Esophagus squamous epithelium (tissue), 5 donors: ENCODE results near the gene GIT1. TPM values are rescaled to one million over a fixed set of nuclear protein-coding genes. Genes with fewer than 3 reads are reported as not detected.

Experiments
- DNase-seq: peaks from one replicate; lab custom pipeline; 2025; lab: John Stamatoyannopoulos, UW
- H3K27ac ChIP-seq, 4 donors: fragments of 200-600 bp; sonication (generic); one replicate each; pipeline ENCODE4 v1.5.1; 2016 to 2019; ENCODE audit warnings: mild to moderate bottlenecking in 1 of 4
- H3K27me3 ChIP-seq, 4 donors: fragments of 200-600 bp; sonication (generic); 1 replicate in 3 of 4; 2 replicates in 1 of 4; pipeline versions ENCODE4 v1.5.1 to v1.6.0; 2017 to 2021; ENCODE audit warnings: antibody characterized with exemption in 1 of 4
- H3K36me3 ChIP-seq, 3 donors: fragments of 200-600 bp; sonication (generic); one replicate each; pipeline ENCODE4 v1.5.1; 2016 to 2019
- H3K4me1 ChIP-seq, 3 donors: fragments of 200-600 bp; sonication (generic); one replicate each; pipeline ENCODE4 v1.5.1; 2017 to 2019
- H3K4me3 ChIP-seq, 4 donors: fragments of 200-600 bp; sonication (generic); 1 replicate in 3 of 4; 2 replicates in 1 of 4; pipeline ENCODE4 v1.5.1; 2016 to 2019; ENCODE audit warnings: mild to moderate bottlenecking in 2 of 4, moderate library complexity in 1 of 4
- H3K9me3 ChIP-seq, 3 donors: fragments of 200-600 bp; sonication (generic); one replicate each; pipeline ENCODE4 v1.5.1; 2016 to 2019
- POLR2A ChIP-seq, 4 donors: fragments of 450-650 bp; IDR thresholded peaks; one replicate each; pipeline ENCODE4 v1.6.1; 2017; ENCODE audit warnings: antibody characterized with exemption in 4 of 4, mild to moderate bottlenecking in 4 of 4, moderate library complexity in 3 of 4
- WGBS, 2 donors: methylation state at CpG; one replicate each; pipeline ENCODE4 v1.1.5; 2018; 5-methylcytosine and 5-hydroxymethylcytosine counted together
- intact Hi-C: fragments of 100-400 bp; cut with DNase I; formaldehyde crosslinking; loops from one replicate; pipeline ENCODE4 v1.15.0; 2022
- total RNA-seq, 4 donors: library from RNA; depleted of rRNA; stranded (reverse); fragments of >200 nt; gene quantifications; one replicate each; pipeline ENCODE4 v1.1.0, GENCODE V29; 2016
- TF ChIP-seq, protein P1 (sequence below), 6 experiments: fragments of 450-650 bp in 4 of 6; fragments of 200-600 bp in 2 of 6; sonication (generic) in 2 of 6; IDR thresholded peaks; one replicate each; pipeline ENCODE4 v1.5.1; 2016 to 2019; ENCODE audit warnings: antibody characterized with exemption in 6 of 6, mild to moderate bottlenecking in 4 of 6, moderate library complexity in 4 of 6
- donor health status: DM: yes; HTN: yes; CAD: no.

Gene GIT1
- total RNA-seq, 4 donors from 2014 or later: 24.0 to 45.4 (median 29.6) TPM

DNA sequence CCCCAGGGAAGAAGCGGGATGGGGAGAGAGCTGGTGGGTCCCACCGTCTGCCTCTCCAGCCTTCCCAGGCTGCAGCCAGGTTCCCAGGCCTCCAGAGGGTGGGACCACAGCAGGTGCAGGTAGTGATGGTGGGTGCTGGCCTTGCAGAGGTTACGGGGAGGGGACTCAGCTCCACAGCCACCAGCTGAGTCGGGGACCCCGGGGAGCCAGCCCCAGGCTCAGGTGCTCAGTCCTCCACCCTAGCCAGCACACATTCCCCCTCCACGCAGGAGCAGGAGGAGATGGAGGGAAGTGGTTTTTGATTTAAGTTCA is 15.9 kb downstream of the GIT1 start:
- TF ChIP-seq, protein P1, sequence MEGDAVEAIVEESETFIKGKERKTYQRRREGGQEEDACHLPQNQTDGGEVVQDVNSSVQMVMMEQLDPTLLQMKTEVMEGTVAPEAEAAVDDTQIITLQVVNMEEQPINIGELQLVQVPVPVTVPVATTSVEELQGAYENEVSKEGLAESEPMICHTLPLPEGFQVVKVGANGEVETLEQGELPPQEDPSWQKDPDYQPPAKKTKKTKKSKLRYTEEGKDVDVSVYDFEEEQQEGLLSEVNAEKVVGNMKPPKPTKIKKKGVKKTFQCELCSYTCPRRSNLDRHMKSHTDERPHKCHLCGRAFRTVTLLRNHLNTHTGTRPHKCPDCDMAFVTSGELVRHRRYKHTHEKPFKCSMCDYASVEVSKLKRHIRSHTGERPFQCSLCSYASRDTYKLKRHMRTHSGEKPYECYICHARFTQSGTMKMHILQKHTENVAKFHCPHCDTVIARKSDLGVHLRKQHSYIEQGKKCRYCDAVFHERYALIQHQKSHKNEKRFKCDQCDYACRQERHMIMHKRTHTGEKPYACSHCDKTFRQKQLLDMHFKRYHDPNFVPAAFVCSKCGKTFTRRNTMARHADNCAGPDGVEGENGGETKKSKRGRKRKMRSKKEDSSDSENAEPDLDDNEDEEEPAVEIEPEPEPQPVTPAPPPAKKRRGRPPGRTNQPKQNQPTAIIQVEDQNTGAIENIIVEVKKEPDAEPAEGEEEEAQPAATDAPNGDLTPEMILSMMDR (IDR thresholded peaks at IDR 0.05): no peak
- no peak for TF ChIP-seq POLR2A (IDR thresholded peaks at IDR 0.05)
- intact Hi-C loops: no loop called here
- no peak for DNase-seq
- H3K27ac ChIP-seq: no peak overlapping the region
- H3K4me1 ChIP-seq: peaks cover 26 to 68% (median 30%) of the 10 kb centered on the region in 3 donors
- H3K4me3 ChIP-seq: no peak overlapping the region
- no peaks in the 10 kb centered on the region for H3K9me3 ChIP-seq
- 85 to 94% methylated on average over 3 to 4 of the region's 6 CpGs for WGBS, 2 donors
- peaks cover 21 to 59% (median 39%) of the 10 kb centered on the region in 3 donors for H3K36me3 ChIP-seq
- no peaks in the 10 kb centered on the region for H3K27me3 ChIP-seq

DNA sequence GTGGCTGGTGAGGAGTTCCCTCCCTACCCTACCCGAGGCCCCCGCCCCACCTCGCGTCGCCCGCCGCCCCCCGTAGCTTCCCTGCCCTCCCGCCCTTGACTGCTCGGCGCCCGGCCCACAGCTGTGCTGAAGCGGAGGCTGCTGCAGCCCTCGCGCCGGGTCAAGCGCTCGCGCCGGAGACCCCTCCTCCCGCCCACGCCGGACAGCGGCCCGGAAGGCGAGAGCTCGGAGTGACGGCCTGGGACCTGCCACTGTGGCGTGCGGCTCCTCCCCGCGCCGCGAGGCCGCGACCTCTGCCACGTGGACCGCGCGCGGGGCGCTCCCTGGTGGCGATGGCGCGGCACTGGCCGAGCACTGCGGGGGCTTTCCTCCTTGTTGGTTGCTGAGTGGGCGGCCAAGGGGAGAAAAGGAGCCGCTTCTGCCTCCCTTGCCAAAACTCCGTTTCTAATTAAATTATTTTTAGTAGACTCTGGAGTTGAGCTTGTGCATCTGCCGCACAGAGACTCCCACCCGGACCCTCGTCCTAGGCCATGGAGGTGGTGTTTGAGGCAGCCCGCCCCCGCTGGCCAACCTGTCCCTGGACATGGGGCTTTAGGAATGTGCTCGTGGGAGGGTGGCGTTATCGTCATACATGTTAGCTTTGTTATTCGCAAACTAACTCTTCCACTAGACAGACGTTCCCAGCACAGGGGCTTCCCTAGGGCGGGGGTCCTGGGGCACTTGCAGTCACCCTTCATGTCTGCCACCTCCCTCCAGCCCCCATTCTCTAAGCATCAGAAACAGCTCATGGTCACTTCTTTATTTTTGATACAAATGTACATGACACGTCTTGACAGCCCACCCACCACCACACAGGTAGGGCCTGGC is 16.5 kb downstream of the GIT1 start:
- TF ChIP-seq POLR2A (IDR thresholded peaks at IDR 0.05): no peak
- TF ChIP-seq, protein P1 (IDR thresholded peaks at IDR 0.05): peak; percentile 49 to 70 (median 66)
- H3K4me1 ChIP-seq: peaks cover 20 to 64% (median 30%) of the 10 kb centered on the region in 3 donors
- H3K9me3 ChIP-seq: no peaks in the 10 kb centered on the region
- DNase-seq: no peak
- no peaks in the 10 kb centered on the region for H3K27me3 ChIP-seq
- WGBS, 2 donors: 47 to 78% methylated on average over 12 to 17 of the region's 62 CpGs
- H3K36me3 ChIP-seq: peaks cover 21 to 53% (median 33%) of the 10 kb centered on the region in 3 donors
- peak overlapping the region; percentile 9 to 52 (median 34) for H3K4me3 ChIP-seq
- intact Hi-C loops: no loop called here
- peak overlapping the region in 3 of 4 donors; percentile 3 to 59 (median 23) for H3K27ac ChIP-seq

DNA sequence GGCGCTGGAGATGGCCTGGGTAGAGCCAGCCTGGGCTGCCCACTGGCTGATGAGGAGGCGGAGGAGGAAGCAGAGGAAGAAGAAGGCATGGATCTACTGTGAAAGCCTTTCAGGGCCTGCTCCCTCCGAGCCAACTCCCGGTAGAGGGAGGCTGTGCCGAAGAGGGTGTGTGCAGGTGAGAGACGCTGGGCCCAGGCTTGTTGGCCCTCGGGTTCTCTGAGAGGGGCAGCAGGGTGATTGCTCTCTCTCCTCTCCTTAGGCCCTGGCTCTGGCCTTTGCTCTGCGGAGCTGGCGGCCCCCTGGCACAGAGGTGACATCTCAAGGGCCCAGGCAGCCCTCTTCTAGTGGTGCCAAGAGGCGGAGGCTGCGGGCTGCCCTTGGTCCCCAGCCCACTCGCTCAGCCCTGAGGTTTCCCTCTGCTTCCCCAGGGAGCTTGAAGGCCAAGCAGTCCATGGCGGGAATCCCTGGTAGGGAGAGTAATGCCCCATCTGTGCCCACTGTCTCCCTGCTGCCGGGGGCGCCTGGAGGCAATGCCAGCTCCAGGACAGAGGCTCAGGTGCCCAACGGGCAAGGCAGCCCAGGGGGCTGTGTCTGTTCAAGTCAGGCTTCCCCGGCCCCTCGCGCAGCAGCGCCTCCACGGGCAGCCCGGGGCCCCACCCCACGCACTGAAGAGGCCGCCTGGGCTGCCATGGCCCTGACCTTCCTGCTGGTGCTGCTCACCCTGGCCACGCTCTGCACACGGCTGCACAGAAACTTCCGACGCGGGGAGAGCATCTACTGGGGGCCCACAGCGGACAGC is 17.4 kb downstream of the GIT1 start:
- Histone ChIP-seq H3K4me3 (peak overlapping the region; percentile 9 to 52 (median 34)), H3K36me3 (peaks cover 21 to 45% (median 25%) of the 10 kb centered on the region in 3 donors), H3K4me1 (peaks cover 17 to 64% (median 23%) of the 10 kb centered on the region in 3 donors), H3K27ac (peak overlapping the region in 3 of 4 donors; percentile 3 to 59 (median 23)), H3K9me3 (no peaks in the 10 kb centered on the region), H3K27me3 (no peaks in the 10 kb centered on the region)
- no peak for DNase-seq
- intact Hi-C loops: no loop called here
- 57 to 60% methylated on average over 4 to 6 of the region's 30 CpGs for WGBS, 2 donors
- TF ChIP-seq, protein P1 (IDR thresholded peaks at IDR 0.05): no peak

DNA sequence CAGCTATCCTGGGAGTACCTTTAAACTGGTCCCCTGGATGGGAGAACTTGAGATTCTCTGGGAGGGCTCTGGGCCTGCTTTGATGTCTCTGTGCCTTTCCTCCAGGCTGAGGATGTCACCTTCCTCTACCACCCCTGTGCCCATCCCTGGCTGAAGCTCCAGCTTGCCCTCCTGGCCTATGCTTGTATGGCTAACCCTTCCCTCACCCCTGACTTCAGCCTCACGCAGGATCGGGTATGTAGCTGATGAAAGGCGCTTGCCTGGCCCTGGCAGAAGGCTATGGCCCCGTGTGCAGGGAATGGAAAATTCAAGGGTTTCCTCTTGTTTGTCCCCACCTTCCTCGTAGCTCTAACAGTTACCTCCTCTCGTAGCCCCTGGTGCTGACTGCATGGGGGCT is 18.0 kb downstream of the GIT1 start:
- no peaks in the 10 kb centered on the region for H3K9me3 ChIP-seq
- no peak for TF ChIP-seq POLR2A (IDR thresholded peaks at IDR 0.05)
- TF ChIP-seq, protein P1 (IDR thresholded peaks at IDR 0.05): no peak
- DNase-seq: no peak
- H3K27me3 ChIP-seq: no peaks in the 10 kb centered on the region
- 74 to 80% methylated on average over 1 to 3 of the region's 6 CpGs for WGBS, 2 donors
- H3K36me3 ChIP-seq: peaks cover 15 to 39% (median 21%) of the 10 kb centered on the region in 3 donors
- H3K27ac ChIP-seq: no peak overlapping the region
- intact Hi-C loops: no loop called here
- H3K4me1 ChIP-seq: peaks cover 18 to 65% (median 23%) of the 10 kb centered on the region in 3 donors
- H3K4me3 ChIP-seq: no peak overlapping the region
